Prostate gland (tissue), 2 donors: ENCODE measurements around the gene ZNF512B. TPM values are rescaled to one million over a fixed set of nuclear protein-coding genes. Genes with fewer than 3 reads are reported as not detected.
A peak's percentile ranks its signal among the peaks of the same experiment; 100 is the strongest.

Source experiments
- DNase-seq: peaks from one replicate; pipeline ENCODE4 v3.0.0-alpha.2; 2019; ENCODE audit warnings: low spot score
- H3K27ac ChIP-seq, 2 donors: fragments of 200-600 bp; sonication (generic); 2 replicates each; pipeline ENCODE4 v1.5.1; 2017 to 2019
- H3K27me3 ChIP-seq: fragments of 200-600 bp; sonication (generic); replicated peaks from 2 replicates; pipeline ENCODE4 v1.5.1; 2019; ENCODE audit not compliant: insufficient read depth
- H3K36me3 ChIP-seq, 2 donors: fragments of 200-600 bp; sonication (generic); 1 replicate in 1 of 2; 2 replicates in 1 of 2; pipeline versions ENCODE4 v1.5.1 to v1.8.1; 2017 to 2019
- H3K4me1 ChIP-seq: fragments of 200-600 bp; sonication (generic); replicated peaks from 2 replicates; pipeline ENCODE4 v1.5.1; 2019
- H3K4me3 ChIP-seq, 2 donors: fragments of 200-600 bp; sonication (generic); 2 replicates each; pipeline ENCODE4 v1.5.1; 2017 to 2019
- H3K9me3 ChIP-seq: fragments of 200-600 bp; sonication (generic); 2 replicates; pipeline ENCODE4 v1.5.1; 2017
- POLR2A ChIP-seq: fragments of 450-650 bp; IDR thresholded peaks from one replicate; pipeline ENCODE4 v1.6.1; 2016; ENCODE audit warnings: antibody characterized with exemption, mild to moderate bottlenecking
- POLR2AphosphoS5 ChIP-seq: sonication (generic); formaldehyde crosslinking; IDR thresholded peaks from one replicate; pipeline ENCODE4 v1.6.1; 2017; ENCODE audit warnings: antibody characterized with exemption
- WGBS: methylation state at CpG from one replicate; pipeline ENCODE4 v1.1.5; 2018; 5-methylcytosine and 5-hydroxymethylcytosine counted together
- intact Hi-C: fragments of 100-400 bp; cut with DNase I; formaldehyde crosslinking; loops from one replicate; pipeline ENCODE4 v1.14.2; 2022
- total RNA-seq, 2 donors: library from RNA; depleted of rRNA; stranded (reverse); fragments of >200 nt; gene quantifications; one replicate each; pipeline ENCODE4 v1.1.0, GENCODE V29; 2016
- TF ChIP-seq, protein P1 (sequence below), 4 experiments: fragments of 200-600 bp in 2 of 4; fragments of 450-650 bp in 2 of 4; sonication (generic) in 2 of 4; IDR thresholded peaks; 1 replicate in 3 of 4; 2 replicates in 1 of 4; pipeline ENCODE4 v1.5.1; 2016 to 2019; ENCODE audit warnings: antibody characterized with exemption in 4 of 4, mild to moderate bottlenecking in 2 of 4, moderate library complexity in 2 of 4

Gene ZNF512B
- total RNA-seq, 2 donors from 2014 or later: 12.2 to 24.6 TPM

- Histone ChIP-seq H3K36me3 (peaks cover 0 to 17% of the 10 kb centered on the region in 2 donors), H3K4me1 (peaks cover 13% of the 10 kb centered on the region), H3K27ac (no peak overlapping the region), H3K9me3 (no peaks in the 10 kb centered on the region), H3K27me3 (no peaks in the 10 kb centered on the region), H3K4me3 (no peak overlapping the region)
- DNase-seq: no peak
- intact Hi-C loops: loop anchor here (10.0 kb wide), 2 partner anchors 215 to 335 kb away; partner anchors contain the start of gene GMEB2
- 91% methylated on average over 17 of the region's 17 CpGs for WGBS
- TF ChIP-seq POLR2A: no peak
- TF ChIP-seq, protein P1, sequence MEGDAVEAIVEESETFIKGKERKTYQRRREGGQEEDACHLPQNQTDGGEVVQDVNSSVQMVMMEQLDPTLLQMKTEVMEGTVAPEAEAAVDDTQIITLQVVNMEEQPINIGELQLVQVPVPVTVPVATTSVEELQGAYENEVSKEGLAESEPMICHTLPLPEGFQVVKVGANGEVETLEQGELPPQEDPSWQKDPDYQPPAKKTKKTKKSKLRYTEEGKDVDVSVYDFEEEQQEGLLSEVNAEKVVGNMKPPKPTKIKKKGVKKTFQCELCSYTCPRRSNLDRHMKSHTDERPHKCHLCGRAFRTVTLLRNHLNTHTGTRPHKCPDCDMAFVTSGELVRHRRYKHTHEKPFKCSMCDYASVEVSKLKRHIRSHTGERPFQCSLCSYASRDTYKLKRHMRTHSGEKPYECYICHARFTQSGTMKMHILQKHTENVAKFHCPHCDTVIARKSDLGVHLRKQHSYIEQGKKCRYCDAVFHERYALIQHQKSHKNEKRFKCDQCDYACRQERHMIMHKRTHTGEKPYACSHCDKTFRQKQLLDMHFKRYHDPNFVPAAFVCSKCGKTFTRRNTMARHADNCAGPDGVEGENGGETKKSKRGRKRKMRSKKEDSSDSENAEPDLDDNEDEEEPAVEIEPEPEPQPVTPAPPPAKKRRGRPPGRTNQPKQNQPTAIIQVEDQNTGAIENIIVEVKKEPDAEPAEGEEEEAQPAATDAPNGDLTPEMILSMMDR (IDR thresholded peaks at IDR 0.05): no peak
- no peak for TF ChIP-seq POLR2AphosphoS5
Measured at GRCh38 chr20:63959699-63960075, 10.0 kb downstream of the ZNF512B start.

GRCh38 chr20:63958964-63959698 is 10.6 kb downstream of the ZNF512B start:
- H3K27ac ChIP-seq: no peak overlapping the region
- TF ChIP-seq, protein P1 (IDR thresholded peaks at IDR 0.05): no peak
- TF ChIP-seq POLR2A (no peak), POLR2AphosphoS5 (no peak)
- no peak for DNase-seq
- no peak overlapping the region for H3K4me3 ChIP-seq
- no peaks in the 10 kb centered on the region for H3K9me3 ChIP-seq
- no peaks in the 10 kb centered on the region for H3K27me3 ChIP-seq
- peaks cover 0 to 17% of the 10 kb centered on the region in 2 donors for H3K36me3 ChIP-seq
- WGBS: 79% methylated on average over 10 of the region's 10 CpGs
- peaks cover 18% of the 10 kb centered on the region for H3K4me1 ChIP-seq
- intact Hi-C loops: no loop called here

DNA sequence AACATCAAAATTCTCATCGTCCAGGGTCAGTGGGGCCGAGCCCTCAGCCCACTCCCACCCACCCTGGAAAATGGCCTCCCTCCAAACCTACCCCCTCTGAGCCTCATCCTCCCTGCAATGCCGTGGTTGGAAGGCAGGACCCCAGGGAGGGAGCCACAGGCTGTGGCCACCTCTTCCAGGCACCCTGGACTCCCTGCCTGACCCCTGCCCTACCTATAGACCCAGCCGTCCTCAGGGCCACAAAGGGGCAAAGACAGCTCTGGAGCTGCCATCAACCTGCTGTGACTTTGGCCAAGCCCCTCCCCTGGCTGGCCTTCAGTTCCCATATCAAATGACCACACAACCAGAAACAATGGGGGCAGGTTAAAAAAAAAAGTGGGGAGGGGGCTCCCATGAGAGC is 11.3 kb downstream of the ZNF512B start:
- no peak overlapping the region for H3K4me3 ChIP-seq

GRCh38 chr20:63957690-63958441 is 11.9 kb downstream of the ZNF512B start:
- Histone ChIP-seq H3K9me3 (no peaks in the 10 kb centered on the region), H3K27me3 (no peaks in the 10 kb centered on the region), H3K4me3 (no peak overlapping the region), H3K4me1 (peaks cover 22% of the 10 kb centered on the region), H3K36me3 (peaks cover 0 to 11% of the 10 kb centered on the region in 2 donors), H3K27ac (peak overlapping the region; percentile 28 to 64)
- intact Hi-C loops: no loop called here
- no peak for DNase-seq
- TF ChIP-seq, protein P1 (IDR thresholded peaks at IDR 0.05): no peak
- TF ChIP-seq POLR2A (no peak), POLR2AphosphoS5 (no peak)
- WGBS: 47% methylated on average over 13 of the region's 13 CpGs

More for the DNA sequence above, 11.3 kb downstream of the ZNF512B start:
- Histone ChIP-seq H3K9me3 (no peaks in the 10 kb centered on the region), H3K36me3 (peaks cover 0 to 17% of the 10 kb centered on the region in 2 donors), H3K27ac (no peak overlapping the region), H3K4me1 (peaks cover 22% of the 10 kb centered on the region), H3K27me3 (no peaks in the 10 kb centered on the region)
- TF ChIP-seq, protein P1 (IDR thresholded peaks at IDR 0.05): no peak
- TF ChIP-seq POLR2A (no peak), POLR2AphosphoS5 (no peak)
- WGBS: 62% methylated on average over 4 of the region's 4 CpGs
- intact Hi-C loops: no loop called here
- DNase-seq: no peak
